NB4 (cell line): ENCODE data around the gene CROCC.
"Not testable (repeated sequence)": the region's sequence is repeated elsewhere in the genome, so short reads cannot be mapped to it uniquely, and the experiment has no call there.

Experiments used
- CTCF ChIP-seq: IDR thresholded peaks from one replicate; pipeline ENCODE4 v1.5.1; 2012; ENCODE audit warnings: low read depth, low read length
- MAX ChIP-seq: IDR thresholded peaks from 2 replicates; pipeline ENCODE4 v1.6.1; 2011; ENCODE audit warnings: low read depth, low read length
- POLR2A ChIP-seq: IDR thresholded peaks from 2 replicates; pipeline ENCODE4 v1.6.1; 2011; ENCODE audit warnings: mild to moderate bottlenecking; ENCODE audit not compliant: insufficient read length; ENCODE audit errors: extremely low read depth

GRCh38 chr1:16939386-16940180 lies 17.9 kb downstream of the CROCC start:
- not testable (repeated sequence) for TF ChIP-seq MAX, CTCF, POLR2A
